SH-SY5Y (cell line): ENCODE data around the gene MOXD1.

Source experiments
- GATA2 ChIP-seq: IDR thresholded peaks from 2 replicates; pipeline ENCODE4 v1.6.1; 2011; ENCODE audit warnings: mild to moderate bottlenecking, low read depth, low read length
- GATA3 ChIP-seq: IDR thresholded peaks from 2 replicates; pipeline ENCODE4 v1.6.1; 2011; ENCODE audit warnings: low read depth, mild to moderate bottlenecking, low read length, moderate library complexity

GRCh38 chr6:132272776-132273175 is 128.5 kb downstream of the MOXD1 start:
- TF ChIP-seq GATA3 (no peak), GATA2 (no peak)
